SU-DHL-6 (cell line): ENCODE measurements around the gene TAS2R60.

Source experiments
- CTCF ChIP-seq: fragments of 200-600 bp; sonication (generic); IDR thresholded peaks from one replicate; pipeline ENCODE4 v1.5.1; 2017; ENCODE audit warnings: antibody characterized with exemption, mild to moderate bottlenecking, low read length, moderate library complexity; ENCODE audit not compliant: insufficient read depth, poor library complexity, severe bottlenecking
- EZH2phosphoT487 ChIP-seq: fragments of 200-600 bp; sonication (generic), shearing (Covaris generic); conservative IDR thresholded peaks from 2 replicates; pipeline ENCODE4 v1.6.1; 2018; ENCODE audit warnings: mild to moderate bottlenecking, antibody characterized with exemption, low read length, moderate library complexity, mixed read lengths

- no peak for TF ChIP-seq CTCF
- no peak for TF ChIP-seq EZH2phosphoT487
Measured at GRCh38 chr7:143413123-143413522, 30.1 kb upstream of the TAS2R60 start.
